GM18508 (cell line): ENCODE data around the gene TECPR1.
A peak's percentile ranks its signal among the peaks of the same experiment; 100 is the strongest.

Experiments used
- ATAC-seq: cut with Tn5 transposase; IDR thresholded peaks from one replicate; pipeline ENCODE4 v1.9.1; 2021; ENCODE audit warnings: moderate number of reproducible peaks; ENCODE audit not compliant: insufficient read depth, unreplicated experiment

TECPR1 gene

GRCh38 chr7:98252425-98253054 lies 508 bp upstream of the TECPR1 start:
- ATAC-seq: peak; percentile 19

GRCh38 chr7:98251231-98251600 lies 816 bp downstream of the TECPR1 start:
- peak; percentile 20 for ATAC-seq

GRCh38 chr7:98250789-98251188 lies 1.2 kb downstream of the TECPR1 start:
- no peak for ATAC-seq

GRCh38 chr7:98249106-98249505 lies 2.9 kb downstream of the TECPR1 start:
- ATAC-seq: no peak

GRCh38 chr7:98248156-98248555 lies 3.9 kb downstream of the TECPR1 start:
- no peak for ATAC-seq

GRCh38 chr7:98244871-98245270 lies 7.2 kb downstream of the TECPR1 start:
- ATAC-seq: no peak

- ATAC-seq: no peak
These were observed 9.1 kb downstream of the TECPR1 start for GRCh38 chr7:98242934-98243333.

GRCh38 chr7:98242342-98242741 lies 9.7 kb downstream of the TECPR1 start:
- no peak for ATAC-seq

GRCh38 chr7:98241674-98242241 lies 10.3 kb downstream of the TECPR1 start:
- ATAC-seq: no peak

- ATAC-seq: no peak
These were observed 10.9 kb downstream of the TECPR1 start for GRCh38 chr7:98240961-98241673.

- no peak for ATAC-seq
These were observed 13.1 kb downstream of the TECPR1 start for GRCh38 chr7:98238976-98239375.

GRCh38 chr7:98238076-98238475 lies 14.0 kb downstream of the TECPR1 start:
- no peak for ATAC-seq

GRCh38 chr7:98236355-98237185 lies 15.5 kb downstream of the TECPR1 start:
- no peak for ATAC-seq

GRCh38 chr7:98235901-98236300 lies 16.1 kb downstream of the TECPR1 start:
- ATAC-seq: no peak

- ATAC-seq: no peak
These were observed 17.4 kb downstream of the TECPR1 start for GRCh38 chr7:98234429-98235147.

GRCh38 chr7:98233219-98234070 lies 18.6 kb downstream of the TECPR1 start:
- ATAC-seq: no peak

GRCh38 chr7:98232799-98233198 lies 19.2 kb downstream of the TECPR1 start:
- no peak for ATAC-seq

- no peak for ATAC-seq
These were observed 19.8 kb downstream of the TECPR1 start for GRCh38 chr7:98232263-98232585.

- ATAC-seq: no peak
These were observed 20.4 kb downstream of the TECPR1 start for GRCh38 chr7:98231493-98232262.
